Retinal pigment epithelial cell (primary cell): ENCODE data around the gene UTRN.

Experiments used
- DNase-seq: peaks from one replicate; pipeline ENCODE4 v3.0.0-alpha.2; 2010; ENCODE audit warnings: low read depth
- H3K4me3 ChIP-seq: 2 replicates; pipeline ENCODE4 v1.5.1; 2011; ENCODE audit warnings: mild to moderate bottlenecking, low read length, control low read depth, moderate library complexity
- TF ChIP-seq, protein P1 (sequence below): conservative IDR thresholded peaks from 2 replicates; pipeline ENCODE4 v1.5.1; 2011; ENCODE audit warnings: low read depth, low read length, control low read depth, inconsistent platforms

The UTRN gene

DNA sequence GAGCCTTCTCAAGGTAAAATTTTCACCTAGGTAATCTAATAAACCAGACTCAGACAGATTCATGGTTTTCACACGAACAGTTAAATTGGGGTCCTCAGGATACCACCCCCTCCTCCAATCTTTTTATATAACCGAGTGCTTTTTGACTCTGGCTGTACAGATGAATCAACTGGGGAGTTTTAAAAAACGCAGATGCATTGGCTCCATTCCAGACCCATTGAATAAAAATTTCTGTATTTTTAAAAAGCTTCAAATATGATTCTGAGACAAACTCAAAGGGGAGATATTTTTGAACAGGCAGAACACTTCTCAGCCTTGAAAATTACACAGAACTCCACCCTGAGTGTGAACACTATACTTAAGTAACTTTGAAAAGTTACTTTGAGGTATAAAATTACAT, 7.2 kb downstream of the UTRN start:
- DNase-seq: no peak
- H3K4me3 ChIP-seq: no peak overlapping the region
- TF ChIP-seq, protein P1, sequence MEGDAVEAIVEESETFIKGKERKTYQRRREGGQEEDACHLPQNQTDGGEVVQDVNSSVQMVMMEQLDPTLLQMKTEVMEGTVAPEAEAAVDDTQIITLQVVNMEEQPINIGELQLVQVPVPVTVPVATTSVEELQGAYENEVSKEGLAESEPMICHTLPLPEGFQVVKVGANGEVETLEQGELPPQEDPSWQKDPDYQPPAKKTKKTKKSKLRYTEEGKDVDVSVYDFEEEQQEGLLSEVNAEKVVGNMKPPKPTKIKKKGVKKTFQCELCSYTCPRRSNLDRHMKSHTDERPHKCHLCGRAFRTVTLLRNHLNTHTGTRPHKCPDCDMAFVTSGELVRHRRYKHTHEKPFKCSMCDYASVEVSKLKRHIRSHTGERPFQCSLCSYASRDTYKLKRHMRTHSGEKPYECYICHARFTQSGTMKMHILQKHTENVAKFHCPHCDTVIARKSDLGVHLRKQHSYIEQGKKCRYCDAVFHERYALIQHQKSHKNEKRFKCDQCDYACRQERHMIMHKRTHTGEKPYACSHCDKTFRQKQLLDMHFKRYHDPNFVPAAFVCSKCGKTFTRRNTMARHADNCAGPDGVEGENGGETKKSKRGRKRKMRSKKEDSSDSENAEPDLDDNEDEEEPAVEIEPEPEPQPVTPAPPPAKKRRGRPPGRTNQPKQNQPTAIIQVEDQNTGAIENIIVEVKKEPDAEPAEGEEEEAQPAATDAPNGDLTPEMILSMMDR: no peak

DNA sequence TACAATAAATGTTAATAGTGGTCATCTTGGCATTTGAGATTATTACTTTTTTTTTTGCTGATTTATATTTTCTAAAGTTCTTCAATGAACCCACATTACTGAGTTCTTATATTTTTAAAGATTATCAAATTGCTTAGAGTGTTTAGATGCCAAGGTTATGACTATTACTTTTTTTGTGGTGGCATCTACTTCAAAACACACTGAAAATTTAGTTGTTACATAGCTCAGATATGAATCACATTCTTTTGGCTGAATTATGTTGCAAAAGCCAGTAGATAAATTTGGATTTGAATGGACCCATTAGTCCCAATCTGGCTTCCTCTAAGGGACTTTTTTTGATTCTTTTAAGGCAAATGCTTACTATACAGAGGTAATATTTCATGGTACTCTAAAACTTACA, 8.9 kb downstream of the UTRN start:
- DNase-seq: no peak
- TF ChIP-seq, protein P1: no peak
- no peak overlapping the region for H3K4me3 ChIP-seq

DNA sequence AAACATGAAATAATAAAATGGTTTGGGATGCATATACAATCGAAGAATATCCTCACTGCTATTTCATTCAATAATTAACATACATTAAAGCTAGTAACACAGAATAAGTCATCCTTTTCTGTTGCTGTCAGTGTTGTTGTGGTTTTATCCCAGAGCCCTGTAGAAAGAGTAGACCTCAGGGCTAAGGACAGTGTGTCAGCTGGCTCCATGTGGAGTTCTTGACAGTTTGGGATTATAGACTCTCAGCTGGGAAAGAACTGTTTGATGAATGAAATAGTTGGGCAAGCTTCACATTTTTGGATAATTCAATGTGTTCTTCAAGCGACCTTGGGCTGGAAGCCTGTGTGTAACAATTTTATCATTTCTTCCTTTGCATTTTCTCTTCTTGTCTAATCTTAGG, 10.1 kb downstream of the UTRN start:
- TF ChIP-seq, protein P1: no peak

DNA sequence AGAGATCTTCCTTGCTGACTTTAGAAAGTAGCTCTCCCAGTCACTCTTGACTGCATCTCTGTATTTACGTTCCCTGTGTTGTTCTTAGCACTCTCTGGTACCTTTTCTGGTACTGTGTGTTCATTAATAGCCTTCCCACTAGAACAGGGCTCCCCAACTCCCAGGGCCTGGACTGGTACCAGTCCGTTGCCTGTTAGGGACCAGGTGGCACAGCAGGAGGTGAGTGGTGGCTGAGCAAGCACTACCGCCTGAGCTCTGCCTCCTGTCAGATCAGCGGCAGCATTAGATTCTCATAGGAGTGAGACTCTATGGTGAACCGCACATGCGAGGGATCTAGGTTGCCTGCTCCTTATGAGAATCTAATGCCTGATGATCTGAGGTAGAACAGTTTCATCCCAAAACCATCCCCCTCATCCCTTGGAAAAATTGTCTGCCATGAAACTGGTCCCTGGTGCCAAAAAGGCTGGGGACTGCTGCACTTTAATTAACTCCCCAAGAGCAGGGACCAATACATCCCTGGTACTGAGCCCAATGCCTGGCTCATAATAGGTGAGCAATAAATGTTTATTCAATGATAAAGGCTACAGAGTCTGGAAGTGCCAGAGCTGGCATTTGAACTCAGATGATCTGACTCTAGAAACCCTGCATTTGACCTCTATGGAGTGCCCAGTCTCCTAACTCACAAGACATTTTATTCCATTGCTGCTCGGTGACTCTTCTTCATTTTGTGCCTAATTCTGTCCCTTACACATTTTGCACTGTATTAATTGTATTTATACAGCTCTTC, 11.0 kb downstream of the UTRN start:
- H3K4me3 ChIP-seq: no peak overlapping the region
- DNase-seq: no peak
- TF ChIP-seq, protein P1: no peak

More for the DNA sequence above, 10.1 kb downstream of the UTRN start:
- H3K4me3 ChIP-seq: no peak overlapping the region
- no peak for DNase-seq

DNA sequence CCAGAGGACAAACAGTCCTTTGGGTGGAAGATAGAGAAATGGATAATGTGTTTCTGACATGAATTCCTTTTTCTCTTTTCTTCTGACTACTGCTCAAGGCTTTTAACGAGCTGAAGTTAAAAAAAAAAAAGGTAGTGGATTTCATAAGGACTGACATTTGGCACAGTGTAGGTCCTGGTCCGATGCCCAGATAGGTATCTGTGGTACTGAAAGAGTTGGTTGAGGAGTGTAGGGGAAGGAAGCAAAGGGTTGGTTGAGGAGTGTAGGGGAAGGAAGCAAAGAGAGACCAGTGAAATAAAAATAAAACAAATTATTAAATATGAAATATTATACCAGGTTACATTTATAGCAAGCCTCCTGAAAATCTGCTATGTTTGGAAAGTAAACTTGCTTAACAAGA, 11.8 kb downstream of the UTRN start:
- TF ChIP-seq, protein P1: no peak
- H3K4me3 ChIP-seq: no peak overlapping the region
- no peak for DNase-seq

DNA sequence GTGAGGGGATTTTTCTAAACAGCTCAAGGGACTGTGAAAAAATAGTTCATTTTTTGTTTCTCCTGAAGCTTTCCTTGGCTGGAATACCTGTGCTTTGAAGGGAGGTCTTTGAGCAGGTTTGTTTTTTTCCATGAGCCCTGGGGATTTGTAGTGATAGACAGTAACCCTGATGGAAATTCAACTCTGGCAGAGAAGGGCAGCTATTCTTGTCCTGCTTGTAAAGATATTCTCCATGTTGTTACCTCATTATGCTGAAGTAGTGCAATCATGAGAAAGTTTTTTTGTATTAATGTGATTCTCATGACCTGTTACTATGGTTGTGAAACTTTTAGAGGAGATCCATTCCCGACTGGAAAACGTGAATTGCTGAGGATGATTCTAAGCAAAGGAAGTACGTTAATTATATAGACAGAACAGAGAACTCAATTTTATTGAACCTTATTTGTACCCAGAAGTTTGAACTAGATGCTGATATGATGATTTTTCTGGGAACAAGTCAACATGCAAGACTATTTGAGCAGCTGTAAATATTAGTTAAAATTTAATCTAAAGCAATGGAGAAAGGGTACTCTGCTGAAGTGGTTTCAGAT, 12.5 kb downstream of the UTRN start:
- H3K4me3 ChIP-seq: no peak overlapping the region
- DNase-seq: no peak
- TF ChIP-seq, protein P1: no peak

DNA sequence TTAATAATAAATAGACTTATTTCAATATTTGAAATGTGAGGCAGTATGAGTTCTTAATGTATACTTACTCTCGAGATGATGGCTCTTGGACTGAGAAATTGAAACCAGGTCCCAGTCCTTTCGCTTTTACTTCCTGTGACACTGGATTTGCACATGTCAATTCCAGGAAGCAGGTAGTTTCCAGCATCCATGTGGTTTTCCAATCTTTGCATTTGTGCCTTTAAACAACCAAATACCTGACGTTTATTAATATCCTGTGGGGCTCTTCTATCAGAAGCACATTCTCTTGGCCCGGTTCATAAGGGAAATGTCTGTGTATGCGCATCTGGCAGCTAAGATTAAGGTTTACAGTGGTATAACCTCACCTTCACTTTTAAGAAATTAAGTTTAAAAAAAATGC, 13.1 kb downstream of the UTRN start:
- H3K4me3 ChIP-seq: no peak overlapping the region
- DNase-seq: no peak

More for the DNA sequence above, 13.1 kb downstream of the UTRN start:
- TF ChIP-seq, protein P1: no peak
